Measurements from ENCODE around the gene WDPCP. TPM values are rescaled to one million over a fixed set of nuclear protein-coding genes. Genes with fewer than 3 reads are reported as not detected.

Gene WDPCP
- total and polyA plus RNA-seq, 2 donors (not counting 1 experiment from before 2014, with no cell fraction given) = 5.6 to 22.8 TPM

DNA sequence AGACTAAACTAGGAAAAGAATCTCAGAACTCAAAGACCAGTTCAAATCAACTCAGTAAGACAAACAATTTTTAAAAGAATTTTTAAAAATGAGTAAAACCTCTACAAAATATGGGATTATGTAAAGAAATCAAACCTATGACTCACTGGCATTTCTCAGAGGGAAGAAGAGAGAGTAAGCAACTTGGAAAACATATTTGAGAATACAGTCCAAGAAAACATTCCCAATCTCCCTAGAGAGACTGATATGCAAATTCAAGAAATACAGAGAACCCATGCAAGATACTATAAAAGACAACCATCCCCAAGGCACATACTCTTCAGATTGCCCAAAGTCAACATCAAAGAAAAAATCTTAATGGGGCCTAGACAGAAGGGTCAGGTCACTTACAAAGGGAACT lies 162.7 kb downstream of the WDPCP start:
- no peak overlapping the region for H3K27ac ChIP-seq (ENCODE audit: low read length in 2 of 2)
- no peak overlapping the region for H3K4me3 ChIP-seq (ENCODE audit: control extremely low read depth in 1 of 5, extremely low read depth in 1 of 5, insufficient read depth in 1 of 5, low read depth in 2 of 5, low read length in 4 of 5)
- intact Hi-C loops (cut with micrococcal nuclease) = no loop called here
- no peaks in the 10 kb centered on the region for H3K79me2 ChIP-seq (ENCODE audit: control insufficient read depth, insufficient read depth, low read length)
- H3K9me3 ChIP-seq (ENCODE audit: control extremely low read depth in 1 of 3, control insufficient read depth in 2 of 3, insufficient read depth in 1 of 3, low read length in 2 of 3) = peaks cover 0 to 10% (median 1%) of the 10 kb centered on the region in 3 donors
- Mint-ChIP-seq H3K27me3 (no peaks in the 10 kb centered on the region), H3K9me3 (ENCODE audit: insufficient read depth) (peaks cover 6% of the 10 kb centered on the region), H3K4me1 (no peaks in the 10 kb centered on the region), H3K4me3 (no peak overlapping the region), H3K27ac (no peak overlapping the region)
- no peak for ATAC-seq (ENCODE audit: low read depth)
- H2AFZ ChIP-seq (ENCODE audit: insufficient read depth, low read depth, low read length, poor library complexity, severe bottlenecking) = no peak overlapping the region
- no peak overlapping the region for H3K9ac ChIP-seq (ENCODE audit: low read length)
- DNase-seq = no peak
- TF ChIP-seq EZH2 (IDR thresholded peaks at IDR 0.05; ENCODE audit: borderline replicate concordance, insufficient read depth, low read depth, low read length, poor library complexity, severe bottlenecking) = no peak
- TF ChIP-seq, protein P1, sequence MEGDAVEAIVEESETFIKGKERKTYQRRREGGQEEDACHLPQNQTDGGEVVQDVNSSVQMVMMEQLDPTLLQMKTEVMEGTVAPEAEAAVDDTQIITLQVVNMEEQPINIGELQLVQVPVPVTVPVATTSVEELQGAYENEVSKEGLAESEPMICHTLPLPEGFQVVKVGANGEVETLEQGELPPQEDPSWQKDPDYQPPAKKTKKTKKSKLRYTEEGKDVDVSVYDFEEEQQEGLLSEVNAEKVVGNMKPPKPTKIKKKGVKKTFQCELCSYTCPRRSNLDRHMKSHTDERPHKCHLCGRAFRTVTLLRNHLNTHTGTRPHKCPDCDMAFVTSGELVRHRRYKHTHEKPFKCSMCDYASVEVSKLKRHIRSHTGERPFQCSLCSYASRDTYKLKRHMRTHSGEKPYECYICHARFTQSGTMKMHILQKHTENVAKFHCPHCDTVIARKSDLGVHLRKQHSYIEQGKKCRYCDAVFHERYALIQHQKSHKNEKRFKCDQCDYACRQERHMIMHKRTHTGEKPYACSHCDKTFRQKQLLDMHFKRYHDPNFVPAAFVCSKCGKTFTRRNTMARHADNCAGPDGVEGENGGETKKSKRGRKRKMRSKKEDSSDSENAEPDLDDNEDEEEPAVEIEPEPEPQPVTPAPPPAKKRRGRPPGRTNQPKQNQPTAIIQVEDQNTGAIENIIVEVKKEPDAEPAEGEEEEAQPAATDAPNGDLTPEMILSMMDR (IDR thresholded peaks at IDR 0.05) = no peak
- H4K20me1 ChIP-seq (ENCODE audit: control insufficient read depth, insufficient read depth, low read length, poor library complexity, severe bottlenecking) = no peaks in the 10 kb centered on the region
- H3K4me2 ChIP-seq (replicated peaks; ENCODE audit: low read depth, low read length, poor library complexity, severe bottlenecking) = no peak overlapping the region
- ChIA-PET CTCF (interaction anchor here (1.0 to 3.3 kb wide), 3 partner anchors 12 to 968 kb away, joined by 3 to 17 read pairs (median 3); no protein-coding TSS in a partner anchor), POLR2A (no interaction called here)
- H3K4me1 ChIP-seq (ENCODE audit: control insufficient read depth in 2 of 2, insufficient read depth in 2 of 2, low read length in 2 of 2) = no peaks in the 10 kb centered on the region
- H3K27me3 ChIP-seq (replicated peaks in 1 of 4; ENCODE audit: control extremely low read depth in 1 of 4, control insufficient read depth in 3 of 4, insufficient read depth in 4 of 4, low read length in 3 of 4) = no peaks in the 10 kb centered on the region
- H3K36me3 ChIP-seq (replicated peaks in 1 of 2; ENCODE audit: control extremely low read depth in 1 of 2, control insufficient read depth in 1 of 2, extremely low read depth in 1 of 2, insufficient read depth in 2 of 2, low read length in 1 of 2) = no peaks in the 10 kb centered on the region

DNA sequence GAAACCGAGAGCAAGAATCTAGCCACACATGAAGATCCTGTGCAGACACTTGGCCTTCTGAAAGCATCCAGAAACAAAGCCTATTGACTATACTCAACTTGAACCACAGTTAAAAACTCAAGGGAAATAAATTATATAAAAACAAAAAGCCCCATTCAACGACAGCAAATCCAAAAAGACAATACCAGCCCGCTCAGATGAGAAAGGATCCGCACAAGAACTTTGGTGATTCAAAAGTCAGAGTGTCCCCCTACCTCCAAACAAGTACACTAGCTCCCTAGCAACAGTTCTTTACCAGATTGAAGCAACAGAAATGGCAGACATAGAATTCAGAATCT lies 163.2 kb downstream of the WDPCP start:
- Mint-ChIP-seq H3K9me3 (ENCODE audit: insufficient read depth) (peaks cover 6% of the 10 kb centered on the region), H3K4me3 (no peak overlapping the region)

More for the DNA sequence above, 163.2 kb downstream of the WDPCP start:
- intact Hi-C loops (cut with micrococcal nuclease) = no loop called here
- DNase-seq (no peak), ATAC-seq (ENCODE audit: low read depth) (no peak)
- no peak overlapping the region for H3K4me2 ChIP-seq (replicated peaks; ENCODE audit: low read depth, low read length, poor library complexity, severe bottlenecking)
- WGBS (ENCODE audit: insufficient coverage) = no CpG with 5 or more reads among the region's 4 CpGs
- H3K79me2 ChIP-seq (ENCODE audit: control insufficient read depth, insufficient read depth, low read length) = no peaks in the 10 kb centered on the region
- H3K27ac ChIP-seq (ENCODE audit: low read length in 2 of 2) = no peak overlapping the region
- TF ChIP-seq, protein P1 (IDR thresholded peaks at IDR 0.05) = no peak
- no peak for TF ChIP-seq EZH2 (IDR thresholded peaks at IDR 0.05; ENCODE audit: borderline replicate concordance, insufficient read depth, low read depth, low read length, poor library complexity, severe bottlenecking)
- H3K4me1 ChIP-seq (ENCODE audit: control insufficient read depth in 2 of 2, insufficient read depth in 2 of 2, low read length in 2 of 2) = no peaks in the 10 kb centered on the region
- POLR2A ChIA-PET = no interaction called here
- no peak overlapping the region for H2AFZ ChIP-seq (ENCODE audit: insufficient read depth, low read depth, low read length, poor library complexity, severe bottlenecking)
- no peak overlapping the region for H3K27ac Mint-ChIP-seq
- no peaks in the 10 kb centered on the region for H3K36me3 ChIP-seq (replicated peaks in 1 of 2; ENCODE audit: control extremely low read depth in 1 of 2, control insufficient read depth in 1 of 2, extremely low read depth in 1 of 2, insufficient read depth in 2 of 2, low read length in 1 of 2)
- peaks cover 0 to 10% (median 1%) of the 10 kb centered on the region in 3 donors for H3K9me3 ChIP-seq (ENCODE audit: control extremely low read depth in 1 of 3, control insufficient read depth in 2 of 3, insufficient read depth in 1 of 3, low read length in 2 of 3)
- no peaks in the 10 kb centered on the region for H3K27me3 Mint-ChIP-seq
- CTCF ChIA-PET = interaction anchor here (0.7 to 3.3 kb wide), 6 partner anchors 8 to 968 kb away, joined by 3 to 17 read pairs (median 4); no protein-coding TSS in a partner anchor
- H3K9ac ChIP-seq (ENCODE audit: low read length) = no peak overlapping the region
- H3K4me1 Mint-ChIP-seq = no peaks in the 10 kb centered on the region
- H4K20me1 ChIP-seq (ENCODE audit: control insufficient read depth, insufficient read depth, low read length, poor library complexity, severe bottlenecking) = no peaks in the 10 kb centered on the region
- H3K27me3 ChIP-seq (replicated peaks in 1 of 4; ENCODE audit: control extremely low read depth in 1 of 4, control insufficient read depth in 3 of 4, insufficient read depth in 4 of 4, low read length in 3 of 4) = no peaks in the 10 kb centered on the region
- H3K4me3 ChIP-seq (ENCODE audit: control extremely low read depth in 1 of 5, extremely low read depth in 1 of 5, insufficient read depth in 1 of 5, low read depth in 2 of 5, low read length in 4 of 5) = no peak overlapping the region

All from B cell (primary cell).